ENCODE data around the gene ANKH.
"Not testable (repeated sequence)": the region's sequence is repeated elsewhere in the genome, so short reads cannot be mapped to it uniquely, and the experiment has no call there.

The ANKH gene

DNA sequence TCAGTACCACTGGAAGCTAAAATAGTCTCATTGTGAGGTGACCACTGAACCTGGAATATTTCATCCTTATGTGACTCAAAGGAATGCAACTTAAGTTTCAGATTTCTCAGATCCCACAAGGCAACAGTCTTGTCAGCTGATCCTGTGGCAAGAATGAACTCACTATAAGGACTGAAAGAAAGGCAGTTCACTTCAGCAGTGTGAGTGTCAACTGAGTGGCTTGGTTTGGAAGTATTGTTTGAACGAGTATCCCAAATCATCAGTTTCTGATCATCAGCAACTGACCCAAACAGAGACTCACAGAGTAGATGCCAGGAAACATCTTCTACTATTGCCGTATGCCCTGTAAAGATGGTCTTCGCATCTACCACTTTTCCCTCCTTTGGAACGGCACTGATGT, 74.2 kb downstream of the ANKH start:
- not testable (repeated sequence) for DNase-seq (ENCODE audit: extremely low read depth in 1 of 2, low read depth in 1 of 2)

DNA sequence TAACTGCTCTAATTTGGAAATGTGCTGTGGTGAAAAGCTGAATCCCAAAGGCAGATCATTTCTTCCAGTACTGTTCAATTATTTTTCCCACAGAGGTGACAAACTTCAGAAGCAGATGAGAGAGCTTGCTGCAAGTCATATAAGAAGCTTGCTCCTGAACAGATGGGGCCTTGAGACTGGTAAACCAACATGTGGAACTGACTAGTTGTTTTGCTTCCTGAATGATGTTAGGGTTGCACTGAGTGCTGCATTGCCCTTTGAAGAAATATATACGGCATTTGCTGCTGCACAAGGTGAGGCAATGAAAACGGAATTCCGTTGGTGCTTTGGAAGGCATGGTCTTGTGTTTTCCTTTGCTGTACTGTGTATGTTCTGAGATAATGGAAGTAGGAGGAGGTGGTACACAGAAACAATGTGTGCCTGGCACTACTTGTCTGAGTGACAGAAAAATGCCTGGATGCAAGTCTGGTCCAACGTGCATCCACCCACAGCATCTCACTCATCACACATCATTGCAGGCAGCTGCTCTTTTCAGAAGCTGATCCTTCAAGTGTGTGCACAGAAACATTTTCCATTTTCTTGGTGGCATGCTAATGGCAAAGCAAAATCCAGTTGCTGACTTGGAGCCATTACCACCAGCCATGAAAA, 76.9 kb downstream of the ANKH start:
- DNase-seq (ENCODE audit: extremely low read depth in 1 of 2, low read depth in 1 of 2) = no peak

DNA sequence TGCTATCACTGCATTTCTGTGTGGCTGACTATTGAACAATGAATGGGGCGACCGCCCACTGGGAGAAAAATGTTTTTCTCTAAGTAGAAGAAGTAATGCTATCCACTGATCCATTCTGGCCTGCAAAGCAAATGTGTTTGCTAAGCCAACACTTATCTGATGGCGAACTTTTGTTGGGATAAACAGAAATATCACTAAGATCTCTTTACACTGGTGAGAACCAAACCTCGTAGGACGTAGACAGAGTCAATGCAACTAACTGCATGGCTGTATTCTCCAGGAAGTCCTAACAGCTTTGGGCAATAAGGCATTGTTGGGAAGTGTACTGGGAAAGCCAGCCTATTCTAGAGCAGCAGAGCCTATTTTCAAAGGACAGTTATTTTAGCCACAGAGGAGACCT, 77.7 kb downstream of the ANKH start:
- DNase-seq (ENCODE audit: extremely low read depth in 1 of 2, low read depth in 1 of 2) = no peak

DNA sequence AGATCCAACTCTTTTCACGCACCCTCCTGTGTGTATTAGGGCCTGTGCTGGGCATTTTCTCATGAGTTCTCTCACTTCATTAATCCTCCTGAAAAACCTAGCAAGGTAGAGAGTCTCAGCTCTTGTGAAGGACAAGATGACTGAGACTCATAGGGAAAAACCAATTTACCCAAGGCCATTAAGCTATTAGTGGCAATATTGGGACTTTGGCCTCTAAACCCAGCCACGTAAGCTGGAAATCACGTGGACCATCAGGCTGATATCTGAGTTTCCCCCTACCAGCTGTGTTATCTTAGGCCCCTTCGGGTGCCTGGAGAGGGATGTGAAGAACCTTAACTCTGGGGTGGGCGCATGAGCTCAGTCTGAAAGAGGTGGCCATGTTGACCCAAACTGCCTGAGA, 80.7 kb downstream of the ANKH start:
- DNase-seq (ENCODE audit: extremely low read depth in 1 of 2, low read depth in 1 of 2) = no peak

DNA sequence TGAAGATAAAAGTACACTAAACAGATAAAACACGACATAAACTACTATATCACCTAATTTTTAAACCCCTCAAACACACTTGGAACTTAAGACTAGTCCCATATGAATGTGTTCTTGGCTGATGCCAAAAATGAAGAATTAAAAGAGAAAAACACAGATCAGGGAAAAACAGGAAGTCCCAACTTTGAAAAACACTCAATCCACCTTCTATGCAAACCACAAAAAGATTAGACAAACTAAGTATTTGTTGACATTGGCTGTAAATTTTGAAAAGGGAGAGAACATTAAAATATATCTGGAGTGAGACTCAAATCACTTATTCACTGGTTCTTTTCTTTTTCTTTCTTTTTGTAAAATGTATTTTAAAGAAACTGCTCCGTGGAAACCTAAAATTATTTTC, 81.4 kb downstream of the ANKH start:
- DNase-seq (ENCODE audit: extremely low read depth in 1 of 2, low read depth in 1 of 2) = no peak

DNA sequence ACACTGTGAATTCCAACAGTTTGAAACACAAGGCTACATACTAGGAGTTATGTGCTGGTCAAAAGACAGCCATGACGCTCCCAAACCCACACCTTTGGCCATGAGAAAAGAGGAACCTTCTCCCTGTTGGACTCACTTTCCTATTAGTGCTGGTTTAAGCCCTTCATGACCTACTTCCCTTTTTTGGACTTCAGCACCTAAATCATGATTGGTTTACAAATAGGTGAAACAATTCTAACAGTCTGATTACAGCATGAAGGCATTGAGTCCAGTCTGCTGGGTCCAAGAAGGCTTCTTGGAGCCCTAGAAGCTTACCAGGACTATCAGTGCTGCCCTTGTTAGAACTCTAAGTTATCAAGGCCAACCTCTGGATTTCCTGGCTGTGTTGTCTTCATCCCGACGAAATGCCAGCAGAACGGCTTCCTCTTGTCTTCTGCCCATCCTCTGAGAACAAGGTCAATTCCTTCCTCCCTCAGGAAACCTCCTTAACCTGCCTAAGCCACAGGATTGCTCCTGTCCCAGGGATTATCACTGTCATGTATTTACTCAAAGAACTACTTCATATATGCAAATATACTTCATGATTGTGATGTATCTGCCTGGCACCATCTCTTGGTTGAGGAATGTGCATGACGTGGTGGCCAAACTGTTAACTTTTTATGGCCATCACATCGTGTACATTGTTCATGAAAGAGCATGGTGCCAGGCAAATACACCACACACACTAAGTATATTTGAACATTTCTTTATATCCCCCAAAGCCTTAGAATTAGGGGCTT, 83.6 kb downstream of the ANKH start:
- no peak for DNase-seq (ENCODE audit: extremely low read depth in 1 of 2, low read depth in 1 of 2)

DNA sequence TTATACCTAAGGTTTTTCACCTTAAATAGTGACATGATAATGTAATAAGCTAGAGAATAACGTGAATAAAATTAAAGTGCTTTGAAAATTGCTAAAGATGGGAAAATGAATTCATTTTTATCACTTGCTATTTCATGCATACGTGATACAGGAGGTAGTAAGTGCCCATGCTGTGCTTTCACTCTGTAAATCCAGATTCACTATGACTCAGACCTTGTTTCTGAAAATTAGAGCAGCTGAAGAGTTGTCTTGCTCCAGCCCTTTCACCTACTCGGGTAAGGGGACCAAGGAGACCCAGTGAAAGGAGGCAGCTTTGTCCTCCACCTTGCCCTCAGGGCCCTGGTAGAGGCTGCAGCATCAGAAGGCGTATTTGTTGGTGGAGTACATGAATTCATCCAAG, 87.9 kb downstream of the ANKH start:
- DNase-seq (ENCODE audit: extremely low read depth in 1 of 2, low read depth in 1 of 2) = no peak

DNA sequence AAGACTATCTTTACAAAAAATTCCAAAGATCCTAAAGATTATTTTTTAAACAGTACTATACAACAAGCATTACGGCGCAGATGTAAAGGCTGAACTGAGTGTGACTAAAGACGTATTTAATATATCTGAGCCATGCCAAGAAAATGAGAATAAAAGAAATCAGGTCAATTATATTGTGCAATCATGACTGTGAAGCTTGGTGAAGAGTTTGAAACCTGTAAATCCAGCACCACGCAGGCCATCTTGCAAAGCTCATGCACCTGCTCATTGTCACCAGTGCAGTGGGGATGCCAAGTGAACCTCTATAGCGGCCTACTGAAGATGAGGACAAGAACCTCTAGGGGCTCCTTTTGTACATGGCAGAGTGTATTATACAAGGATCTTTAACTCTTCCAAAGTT, 89.0 kb downstream of the ANKH start:
- no peak for DNase-seq (ENCODE audit: extremely low read depth in 1 of 2, low read depth in 1 of 2)

DNA sequence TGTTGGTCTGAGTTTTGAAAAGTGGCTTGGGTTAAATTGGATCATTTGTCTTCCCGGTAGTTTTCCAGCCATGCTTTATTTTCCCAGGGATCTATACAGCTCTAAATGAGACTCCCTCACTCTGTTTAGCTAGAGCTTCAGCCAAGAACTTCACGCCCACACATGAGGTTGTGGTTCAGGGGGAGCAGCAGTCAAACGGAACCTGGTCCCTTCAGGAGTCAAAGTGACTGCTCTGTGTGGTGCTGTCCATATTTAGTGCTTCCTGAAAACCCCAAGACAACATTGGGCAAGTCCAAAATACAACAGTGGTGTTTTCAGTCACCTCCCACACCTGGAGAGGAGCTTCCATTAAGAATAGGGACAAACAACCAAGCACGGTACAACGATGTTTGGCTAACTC, 90.5 kb downstream of the ANKH start:
- DNase-seq (ENCODE audit: extremely low read depth in 1 of 2, low read depth in 1 of 2) = no peak

DNA sequence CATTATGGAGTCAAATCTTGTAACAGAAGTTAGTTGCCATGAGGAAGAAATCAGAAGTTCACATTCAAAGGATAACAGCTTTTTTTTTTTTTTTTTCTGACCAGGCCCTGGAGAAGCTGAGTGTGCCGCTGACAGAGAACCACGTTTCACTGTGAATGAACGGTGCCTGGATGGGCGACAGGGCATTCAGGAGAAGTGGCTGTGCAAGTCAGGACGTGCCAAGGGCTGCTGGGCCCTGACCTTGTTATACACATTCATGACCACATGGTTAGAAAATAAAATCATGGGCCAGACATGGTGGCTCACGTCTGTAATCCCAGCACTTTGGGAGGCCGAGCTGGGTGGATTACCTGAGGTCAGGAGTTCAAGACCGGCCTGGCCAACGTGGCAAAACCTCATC, 91.6 kb downstream of the ANKH start:
- no peak for DNase-seq (ENCODE audit: extremely low read depth in 1 of 2, low read depth in 1 of 2)

DNA sequence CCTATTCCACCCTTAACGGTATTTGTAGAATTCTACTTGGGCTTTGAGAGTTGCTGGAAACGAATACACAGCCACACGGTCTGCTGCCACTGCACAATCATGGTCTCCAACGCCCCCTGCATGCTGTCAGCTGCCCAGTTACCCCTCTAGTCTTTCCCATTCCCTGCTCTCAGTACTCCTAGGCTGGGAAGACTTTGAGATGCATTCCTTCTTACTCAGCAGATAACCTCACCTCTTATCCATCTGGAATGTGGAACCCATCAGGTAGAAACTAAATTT, 92.8 kb downstream of the ANKH start:
- DNase-seq (ENCODE audit: extremely low read depth in 1 of 2, low read depth in 1 of 2) = no peak

DNA sequence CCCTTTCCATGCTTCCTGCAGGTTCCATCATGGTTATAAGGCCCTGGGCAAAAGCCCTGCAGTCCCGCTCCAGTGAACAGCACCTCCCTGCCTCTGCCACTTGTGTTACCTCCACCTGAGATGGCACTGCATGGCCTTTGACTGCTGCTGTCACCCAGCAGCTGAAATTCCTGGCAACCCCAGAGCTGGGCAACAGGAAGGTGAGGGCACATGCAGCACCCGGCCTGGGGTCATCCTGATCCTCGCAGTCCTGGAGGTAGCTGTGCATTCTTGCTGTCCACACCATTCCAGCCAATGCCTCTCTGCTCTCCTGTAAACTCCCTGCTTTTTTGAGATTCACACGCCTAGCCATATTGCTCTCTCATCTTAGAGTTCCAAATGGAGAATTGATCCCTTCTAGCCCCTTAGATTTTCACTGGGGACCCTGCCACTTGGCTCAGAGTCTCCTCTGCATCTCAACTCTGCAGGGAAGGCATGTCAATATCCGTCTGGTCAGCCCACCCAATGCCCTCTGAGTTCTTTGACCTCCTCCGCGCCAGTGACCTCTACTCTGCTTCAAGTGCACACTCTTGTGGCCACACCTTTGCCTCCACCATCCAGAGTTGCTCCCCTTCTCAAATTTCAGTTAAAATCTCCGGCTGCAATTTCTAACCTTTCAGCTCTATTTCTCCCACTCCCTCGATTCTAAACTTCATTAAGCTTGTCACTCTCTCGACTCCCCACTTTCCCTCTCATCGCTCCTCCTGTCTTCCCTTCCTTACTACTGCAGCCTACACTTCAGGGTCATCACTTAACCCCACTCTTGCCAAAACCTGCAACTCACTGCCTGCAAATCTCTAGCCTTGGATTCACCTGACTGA, 93.4 kb downstream of the ANKH start:
- DNase-seq (ENCODE audit: extremely low read depth in 1 of 2, low read depth in 1 of 2) = no peak

DNA sequence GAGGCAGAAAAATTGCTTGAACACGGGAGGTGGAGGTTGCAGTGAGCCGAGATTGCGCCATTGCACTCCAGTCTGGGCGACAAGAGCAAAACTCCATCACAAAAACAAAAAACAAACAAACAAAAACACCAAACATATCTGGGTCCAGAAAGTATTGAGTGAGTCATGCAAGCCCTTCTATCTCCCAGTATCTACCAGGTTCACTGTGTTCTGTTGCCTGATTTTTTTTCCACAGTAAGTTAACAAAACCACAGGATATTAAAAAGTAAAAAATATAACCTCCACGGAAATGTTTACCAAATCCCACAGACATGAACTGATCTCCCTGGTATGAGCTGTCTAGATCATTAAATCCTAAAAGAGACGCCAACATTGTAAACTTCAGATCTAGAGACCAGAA, 94.4 kb downstream of the ANKH start:
- no peak for DNase-seq (ENCODE audit: extremely low read depth in 1 of 2, low read depth in 1 of 2)

DNA sequence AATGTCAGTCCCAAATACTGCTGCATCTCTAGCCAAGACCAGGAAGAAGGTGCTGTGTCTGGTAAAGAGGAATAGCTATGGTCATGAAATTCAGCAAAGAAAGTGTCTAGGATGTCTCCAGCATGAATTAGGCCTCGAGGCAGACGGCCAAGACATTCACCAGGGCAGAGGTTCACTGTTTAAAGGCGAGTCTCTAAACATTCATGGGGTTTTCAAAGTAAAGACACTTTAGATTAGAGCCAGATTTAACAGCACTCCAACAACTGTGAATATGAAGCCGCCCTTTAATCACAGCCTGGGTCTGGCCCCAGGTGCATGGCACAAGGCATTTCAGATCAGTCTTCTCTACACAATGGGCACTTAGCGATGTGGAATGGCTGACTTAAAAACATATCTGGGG, 95.0 kb downstream of the ANKH start:
- no peak for DNase-seq (ENCODE audit: extremely low read depth in 1 of 2, low read depth in 1 of 2)

DNA sequence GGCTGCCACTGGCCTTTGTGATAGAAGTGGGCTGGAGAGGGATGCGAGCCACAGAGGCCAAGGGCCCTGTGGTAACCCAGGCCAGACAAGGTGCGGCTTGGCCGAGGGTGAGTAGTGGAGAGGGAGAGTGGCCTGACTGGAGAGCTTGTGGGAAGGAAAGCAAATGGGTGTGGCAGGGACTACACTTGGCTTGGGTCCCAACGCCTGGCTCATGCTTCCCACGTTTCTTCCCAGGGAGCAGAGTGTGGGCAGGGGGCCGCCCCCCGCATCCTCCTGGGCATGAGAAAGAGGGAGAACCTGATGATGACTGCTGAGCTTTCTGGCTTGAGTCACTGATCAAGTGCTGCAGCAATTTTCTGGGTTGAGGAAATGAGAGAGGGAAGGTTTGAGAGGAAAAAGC, 95.7 kb downstream of the ANKH start:
- DNase-seq (ENCODE audit: extremely low read depth in 1 of 2, low read depth in 1 of 2) = no peak

DNA sequence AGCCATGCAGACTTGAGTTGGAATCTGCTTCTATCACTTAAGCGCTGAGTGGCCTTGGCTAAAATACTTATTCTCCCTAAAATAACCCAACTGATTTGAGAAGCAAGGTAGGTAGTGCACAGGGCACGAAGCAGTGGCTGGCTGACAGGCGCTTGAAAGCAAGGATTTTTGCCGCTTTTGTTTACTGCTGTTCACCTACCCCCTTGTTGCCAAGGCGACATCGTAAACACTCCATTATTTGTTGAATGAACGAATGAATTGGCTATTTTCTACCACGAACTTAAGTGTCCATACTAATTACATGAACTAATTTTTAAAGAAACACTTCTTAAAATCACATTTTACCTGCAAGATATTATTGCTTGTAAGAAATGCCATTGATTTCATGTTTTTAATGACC, 98.0 kb downstream of the ANKH start:
- no peak for DNase-seq (ENCODE audit: extremely low read depth in 1 of 2, low read depth in 1 of 2)

DNA sequence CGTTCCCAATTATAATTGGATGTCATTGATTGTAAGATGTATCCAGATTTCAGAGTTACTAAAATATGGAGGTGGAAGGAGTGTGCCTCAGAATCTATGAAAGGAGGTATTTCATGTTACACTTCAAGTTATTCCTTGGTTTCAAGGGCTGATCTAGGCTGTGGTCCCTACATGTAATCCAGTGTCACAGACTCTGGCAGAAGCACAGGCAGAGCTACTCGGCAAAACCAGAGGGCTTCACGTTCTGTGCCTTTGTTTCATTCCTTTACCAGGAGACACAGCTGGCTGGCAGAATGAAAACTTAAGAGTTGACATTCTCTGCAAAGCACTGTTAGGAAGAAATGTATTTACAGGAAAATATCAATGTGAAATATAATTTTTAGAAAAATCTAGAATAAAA, 99.6 kb downstream of the ANKH start:
- DNase-seq (ENCODE audit: extremely low read depth in 1 of 2, low read depth in 1 of 2) = no peak

DNA sequence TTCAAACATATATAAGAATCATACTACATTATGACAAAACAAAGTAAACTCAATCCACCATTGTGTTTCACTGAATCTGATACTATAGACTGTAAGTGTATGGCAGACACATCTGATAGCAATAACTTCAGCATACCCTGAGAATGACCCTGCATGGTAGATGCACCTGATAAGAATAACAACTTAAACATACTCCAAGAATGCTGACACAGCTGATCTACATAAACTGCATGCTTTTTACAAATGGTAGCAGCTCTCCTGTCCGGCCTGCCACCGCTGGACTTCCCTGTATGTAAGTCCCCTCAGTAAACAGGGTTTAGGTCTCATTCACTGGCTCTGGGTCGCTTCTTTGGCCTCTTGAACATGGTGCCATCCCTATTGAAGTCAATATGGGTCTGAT, 100.4 kb downstream of the ANKH start:
- DNase-seq (ENCODE audit: extremely low read depth in 1 of 2, low read depth in 1 of 2) = no peak

DNA sequence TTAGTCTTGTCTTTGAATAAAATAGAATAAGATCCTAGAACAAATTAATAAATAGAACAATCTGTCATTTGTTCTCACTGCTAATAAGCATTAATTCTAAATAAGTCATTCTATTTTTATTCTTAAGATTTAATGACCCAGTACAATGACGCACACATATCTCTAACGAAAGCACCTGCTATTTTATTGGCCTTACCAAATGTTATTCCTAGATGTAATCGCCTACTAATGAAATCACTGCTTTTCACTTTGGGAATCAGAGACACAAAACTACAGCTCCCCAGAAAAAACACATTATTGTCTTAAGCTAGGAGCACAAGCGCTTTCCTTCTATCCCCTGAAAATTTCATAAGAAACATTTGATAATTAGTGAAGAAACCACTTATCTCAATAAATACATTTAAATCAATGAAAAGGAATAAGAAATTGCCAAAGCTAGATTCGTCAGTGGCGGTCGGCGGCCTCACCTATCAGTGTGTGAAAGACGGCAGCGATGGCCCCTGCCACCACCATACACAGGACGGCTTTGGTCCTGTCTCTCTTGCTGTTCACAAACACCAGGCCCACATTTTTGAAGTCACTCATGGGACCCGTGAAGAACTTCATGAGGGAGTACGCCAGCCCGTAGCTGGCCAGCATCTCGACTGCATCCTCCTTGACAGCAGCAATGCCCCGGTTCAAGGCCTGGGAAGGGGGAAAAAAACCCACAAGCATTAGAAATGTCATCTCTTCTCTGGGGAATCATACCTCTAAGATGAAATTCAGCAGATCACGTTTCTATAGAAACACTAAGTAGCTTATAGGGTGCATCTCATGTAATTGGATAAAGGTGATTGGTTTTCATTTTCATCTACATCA, 102.8 kb downstream of the ANKH start:
- DNase-seq (ENCODE audit: extremely low read depth in 1 of 2, low read depth in 1 of 2) = no peak

DNA sequence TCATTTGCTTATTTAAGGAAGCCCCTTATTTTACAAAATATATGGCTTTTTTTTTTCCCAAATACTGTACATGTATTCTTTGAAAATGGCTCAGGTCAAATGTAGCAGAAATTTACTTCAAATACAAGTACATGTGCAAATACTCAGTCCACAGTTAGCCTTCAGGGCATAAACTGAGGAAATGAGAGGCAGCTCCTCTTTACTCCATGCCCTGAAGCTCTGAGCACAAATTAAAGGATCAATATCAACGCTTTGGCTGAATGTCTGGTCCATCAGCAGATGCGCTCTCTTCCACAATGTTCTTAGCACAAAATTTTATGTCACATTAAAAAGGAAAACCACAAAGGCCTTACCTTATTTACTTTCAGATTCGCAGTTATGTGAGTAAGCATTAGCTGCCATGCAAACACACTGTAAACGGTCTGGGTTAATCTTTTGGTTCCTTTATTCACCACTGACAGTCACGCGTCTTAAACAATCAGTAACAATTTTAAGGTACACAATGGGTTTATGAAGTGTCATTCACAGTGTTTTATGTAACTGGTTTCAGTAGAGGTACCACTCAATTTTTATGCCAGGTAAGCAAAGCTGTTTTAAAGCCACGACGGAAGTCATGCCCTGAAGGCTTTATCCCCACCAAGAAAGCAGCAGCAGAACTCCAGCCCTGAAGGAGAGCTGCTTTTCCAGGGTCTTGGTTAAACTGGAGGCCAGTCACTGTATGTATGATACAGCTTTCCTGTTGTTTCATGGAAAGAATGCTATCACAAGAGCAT, 103.7 kb downstream of the ANKH start:
- no peak for DNase-seq (ENCODE audit: extremely low read depth in 1 of 2, low read depth in 1 of 2)
